Measurements from ENCODE around the gene LHPP.

DNA sequence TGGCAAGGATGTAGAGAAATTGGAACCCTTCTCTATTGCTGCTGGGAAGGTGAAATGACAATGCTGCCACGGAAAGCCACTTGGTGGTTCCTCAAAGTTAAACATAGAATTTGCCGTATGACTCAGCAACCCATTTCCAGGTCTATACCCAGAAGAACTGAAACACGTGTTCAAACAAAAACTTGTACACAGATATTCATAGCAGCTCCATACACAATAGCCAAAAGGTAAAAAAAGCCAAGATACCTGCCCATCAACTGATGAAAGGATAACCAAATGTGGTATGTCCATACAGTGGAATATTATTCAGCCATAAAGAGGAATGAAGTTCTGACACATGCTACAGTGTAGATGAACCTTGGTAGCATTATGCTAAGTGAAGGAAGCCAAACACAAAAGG is 39.1 kb downstream of the LHPP start:
- TF ChIP-seq EZH2 (IDR thresholded peaks at IDR 0.05; ENCODE audit: low read length, missing control alignments), result no peak
- TF ChIP-seq, protein P1, sequence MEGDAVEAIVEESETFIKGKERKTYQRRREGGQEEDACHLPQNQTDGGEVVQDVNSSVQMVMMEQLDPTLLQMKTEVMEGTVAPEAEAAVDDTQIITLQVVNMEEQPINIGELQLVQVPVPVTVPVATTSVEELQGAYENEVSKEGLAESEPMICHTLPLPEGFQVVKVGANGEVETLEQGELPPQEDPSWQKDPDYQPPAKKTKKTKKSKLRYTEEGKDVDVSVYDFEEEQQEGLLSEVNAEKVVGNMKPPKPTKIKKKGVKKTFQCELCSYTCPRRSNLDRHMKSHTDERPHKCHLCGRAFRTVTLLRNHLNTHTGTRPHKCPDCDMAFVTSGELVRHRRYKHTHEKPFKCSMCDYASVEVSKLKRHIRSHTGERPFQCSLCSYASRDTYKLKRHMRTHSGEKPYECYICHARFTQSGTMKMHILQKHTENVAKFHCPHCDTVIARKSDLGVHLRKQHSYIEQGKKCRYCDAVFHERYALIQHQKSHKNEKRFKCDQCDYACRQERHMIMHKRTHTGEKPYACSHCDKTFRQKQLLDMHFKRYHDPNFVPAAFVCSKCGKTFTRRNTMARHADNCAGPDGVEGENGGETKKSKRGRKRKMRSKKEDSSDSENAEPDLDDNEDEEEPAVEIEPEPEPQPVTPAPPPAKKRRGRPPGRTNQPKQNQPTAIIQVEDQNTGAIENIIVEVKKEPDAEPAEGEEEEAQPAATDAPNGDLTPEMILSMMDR (conservative IDR thresholded peaks at IDR 0.05 in 1 of 2, IDR thresholded peaks at IDR 0.05 in 1 of 2; ENCODE audit: low read depth in 1 of 2, low read length in 2 of 2), result no peak
